ENCODE data around the gene PVRIG. TPM values are rescaled to one million over a fixed set of nuclear protein-coding genes. Genes with fewer than 3 reads are reported as not detected.
"Not testable (repeated sequence)": the region's sequence is repeated elsewhere in the genome, so short reads cannot be mapped to it uniquely, and the experiment has no call there.

Gene PVRIG
- total RNA-seq, 2 experiments from 2014 or later: 45.2 to 63.2 TPM

DNA sequence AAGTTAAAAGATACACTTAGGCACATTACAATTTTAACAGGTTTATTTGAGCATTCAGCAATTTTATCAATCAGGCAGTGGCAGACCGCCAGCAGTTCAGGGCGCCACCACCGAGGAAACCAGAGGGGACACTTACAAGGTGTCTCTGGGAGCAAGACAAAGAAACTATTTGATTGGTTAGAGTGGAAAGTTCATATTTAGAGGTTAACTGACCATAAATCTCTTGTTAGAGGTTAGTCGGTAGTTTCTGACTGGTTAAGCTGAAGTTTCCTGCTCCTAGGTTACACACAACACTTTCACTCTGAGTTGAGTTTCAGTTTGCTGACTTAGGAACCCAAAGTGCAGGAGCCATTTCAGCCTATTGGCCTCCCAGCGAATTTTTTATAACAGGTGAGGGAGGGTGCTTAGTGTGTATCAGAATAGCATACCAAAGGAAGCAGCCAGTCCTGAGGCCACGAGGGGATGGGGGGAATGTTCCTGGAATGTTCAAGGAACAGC, 10.8 kb upstream of the PVRIG start:
- H3K4me1 Mint-ChIP-seq: peaks cover 48% of the 10 kb centered on the region

GRCh38 chr7:100209493-100209892, 10.3 kb upstream of the PVRIG start:
- no peak for ATAC-seq
- no peak for DNase-seq
- peaks cover 13% of the 10 kb centered on the region for H3K36me3 Mint-ChIP-seq
- peak overlapping the region; percentile 77 for H3K27ac Mint-ChIP-seq
- H3K4me3 Mint-ChIP-seq: no peak overlapping the region
- no peaks in the 10 kb centered on the region for H3K9me3 Mint-ChIP-seq (ENCODE audit: low read depth)
- H3K4me1 Mint-ChIP-seq: peaks cover 49% of the 10 kb centered on the region
- CTCF ChIA-PET: interaction anchor here (0.6 to 10.0 kb wide), 9 partner anchors 9 to 83 kb away, joined by 3 to 80 read pairs (median 10); partner anchors contain the start of genes GPC2, MBLAC1, PVRIG and STAG3
- no peaks in the 10 kb centered on the region for H3K27me3 Mint-ChIP-seq

More for the DNA sequence above, 10.8 kb upstream of the PVRIG start:
- no peaks in the 10 kb centered on the region for H3K27me3 Mint-ChIP-seq
- CTCF ChIA-PET: interaction anchor here (0.6 to 10.0 kb wide), 11 partner anchors 10 to 107 kb away, joined by 3 to 80 read pairs (median 7); partner anchors contain the start of genes GPC2, MBLAC1, PVRIG and STAG3
- H3K36me3 Mint-ChIP-seq: peaks cover 14% of the 10 kb centered on the region
- peak overlapping the region; percentile 77 for H3K27ac Mint-ChIP-seq
- peak overlapping the region; percentile 40 for H3K4me3 Mint-ChIP-seq
- ATAC-seq (peak; percentile 89), DNase-seq (peak; percentile 88)
- no peaks in the 10 kb centered on the region for H3K9me3 Mint-ChIP-seq (ENCODE audit: low read depth)

- CTCF ChIA-PET: interaction anchor here (1.0 to 10.0 kb wide), 7 partner anchors 8 to 197 kb away, joined by 3 to 80 read pairs (median 21); partner anchors contain the start of genes LAMTOR4 and PVRIG
- Mint-ChIP-seq H3K9me3 (ENCODE audit: low read depth) (no peaks in the 10 kb centered on the region), H3K27me3 (no peaks in the 10 kb centered on the region), H3K36me3 (peaks cover 13% of the 10 kb centered on the region), H3K27ac (no peak overlapping the region), H3K4me3 (peak overlapping the region; percentile 32), H3K4me1 (peaks cover 58% of the 10 kb centered on the region)
- DNase-seq (no peak), ATAC-seq (no peak)
These were observed 8.9 kb upstream of the PVRIG start for GRCh38 chr7:100210805-100211204.

- H3K27ac Mint-ChIP-seq: peak overlapping the region; percentile 64
These were observed 8.4 kb upstream of the PVRIG start for GRCh38 chr7:100211342-100211780.

DNA sequence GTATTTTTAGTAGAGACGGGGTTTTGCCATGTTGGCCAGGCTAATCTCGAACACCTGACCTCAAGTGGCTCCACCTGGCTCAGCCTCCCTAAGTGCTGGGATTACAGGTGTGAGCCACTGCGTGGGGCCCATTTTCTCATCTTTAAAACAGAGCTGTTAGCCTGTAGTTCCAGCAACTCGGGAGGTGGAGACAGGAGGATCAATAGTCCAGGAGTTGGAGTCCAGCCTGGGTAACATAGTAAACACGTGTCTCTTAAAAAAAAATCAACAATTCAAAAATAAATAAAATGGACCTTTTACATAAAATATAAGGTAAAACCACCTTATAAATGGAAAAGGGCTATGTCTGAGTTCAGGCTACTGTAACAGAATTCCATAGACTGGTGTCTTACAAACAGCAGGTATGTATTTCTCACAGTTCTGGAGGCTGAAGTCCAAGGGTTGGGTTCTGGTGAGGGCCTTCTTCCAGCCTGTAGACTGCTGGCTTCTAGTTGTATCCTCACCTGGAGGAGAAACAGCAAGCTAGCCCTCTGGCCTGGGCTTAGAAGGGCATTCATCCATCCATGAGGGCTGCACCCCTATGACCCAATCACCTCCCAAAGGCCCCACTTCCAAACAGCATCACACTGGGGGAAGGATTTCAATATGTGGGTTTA, 7.0 kb upstream of the PVRIG start:
- Mint-ChIP-seq H3K4me1 (peaks cover 71% of the 10 kb centered on the region), H3K4me3 (no peak overlapping the region), H3K9me3 (ENCODE audit: low read depth) (no peaks in the 10 kb centered on the region), H3K36me3 (peaks cover 12% of the 10 kb centered on the region), H3K27me3 (no peaks in the 10 kb centered on the region), H3K27ac (no peak overlapping the region)
- DNase-seq (no peak), ATAC-seq (no peak)
- CTCF ChIA-PET: interaction anchor here (1.5 to 10.0 kb wide), 3 partner anchors 9 to 79 kb away, joined by 3 to 80 read pairs (median 43); no protein-coding TSS in a partner anchor

More at GRCh38 chr7:100211342-100211780, 8.4 kb upstream of the PVRIG start:
- Mint-ChIP-seq H3K4me1 (peaks cover 60% of the 10 kb centered on the region), H3K27me3 (no peaks in the 10 kb centered on the region), H3K9me3 (ENCODE audit: low read depth) (no peaks in the 10 kb centered on the region), H3K36me3 (peaks cover 13% of the 10 kb centered on the region), H3K4me3 (peak overlapping the region; percentile 32)
- CTCF ChIA-PET: interaction anchor here (1.3 to 10.0 kb wide), 4 partner anchors 24 to 196 kb away, joined by 5 to 80 read pairs (median 24); no protein-coding TSS in a partner anchor
- ATAC-seq (peak; percentile 45), DNase-seq (peak; percentile 83)

GRCh38 chr7:100213672-100214071, 6.1 kb upstream of the PVRIG start:
- H3K27me3 Mint-ChIP-seq: no peaks in the 10 kb centered on the region
- ATAC-seq (no peak), DNase-seq (no peak)
- H3K9me3 Mint-ChIP-seq (ENCODE audit: low read depth): no peaks in the 10 kb centered on the region
- CTCF ChIA-PET: interaction anchor here (1.5 to 10.0 kb wide), 2 partner anchors 10 to 26 kb away, joined by 3 to 80 read pairs; no protein-coding TSS in a partner anchor
- no peak overlapping the region for H3K4me3 Mint-ChIP-seq
- peaks cover 13% of the 10 kb centered on the region for H3K36me3 Mint-ChIP-seq
- no peak overlapping the region for H3K27ac Mint-ChIP-seq
- H3K4me1 Mint-ChIP-seq: peaks cover 67% of the 10 kb centered on the region

GRCh38 chr7:100214356-100214755, 5.4 kb upstream of the PVRIG start:
- DNase-seq, CTCF ChIA-PET, H3K4me3 Mint-ChIP-seq: not testable (repeated sequence)

GRCh38 chr7:100215895-100216294, 3.9 kb upstream of the PVRIG start:
- no peak for ATAC-seq
- peaks cover 19% of the 10 kb centered on the region for H3K36me3 Mint-ChIP-seq
- peaks cover 51% of the 10 kb centered on the region for H3K4me1 Mint-ChIP-seq
- H3K27me3 Mint-ChIP-seq: no peaks in the 10 kb centered on the region
- no peaks in the 10 kb centered on the region for H3K9me3 Mint-ChIP-seq (ENCODE audit: low read depth)
- no peak overlapping the region for H3K4me3 Mint-ChIP-seq
- CTCF ChIA-PET: interaction anchor here (0.6 to 5.0 kb wide), 6 partner anchors 7 to 84 kb away, joined by 3 to 51 read pairs (median 12); partner anchors contain the start of gene TRAPPC14
- peak overlapping the region; percentile 28 for H3K27ac Mint-ChIP-seq
- no peak for DNase-seq

More at GRCh38 chr7:100214356-100214755, 5.4 kb upstream of the PVRIG start:
- not testable (repeated sequence) for H3K9me3 Mint-ChIP-seq (ENCODE audit: low read depth); ATAC-seq; H3K27me3 Mint-ChIP-seq; H3K27ac Mint-ChIP-seq
- Mint-ChIP-seq H3K4me1 (peaks cover 66% of the 10 kb centered on the region), H3K36me3 (peaks cover 14% of the 10 kb centered on the region)

DNA sequence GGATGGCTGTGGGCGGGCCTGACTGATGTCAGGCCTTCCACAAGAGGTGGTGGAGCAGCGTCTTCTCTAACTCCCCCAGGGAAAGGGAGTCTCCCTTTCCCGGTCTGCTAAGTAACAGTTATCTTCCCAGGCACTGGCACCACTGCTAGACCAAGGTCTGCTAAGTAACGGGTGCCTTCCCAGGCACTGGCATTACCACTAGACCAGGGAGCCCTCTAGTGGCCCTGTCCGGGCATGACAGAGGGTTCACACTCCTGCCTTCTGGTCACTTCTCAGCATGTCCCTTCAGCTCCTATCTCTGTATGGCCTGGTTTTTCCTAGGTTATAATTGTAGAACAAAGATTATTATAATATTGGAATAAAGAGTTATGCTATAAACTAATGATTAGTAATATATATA, 1.8 kb upstream of the PVRIG start:
- peaks cover 51% of the 10 kb centered on the region for H3K4me1 Mint-ChIP-seq
- H3K36me3 Mint-ChIP-seq: peaks cover 33% of the 10 kb centered on the region
- H3K9me3 Mint-ChIP-seq (ENCODE audit: low read depth); H3K27me3 Mint-ChIP-seq: not testable (repeated sequence)
- ATAC-seq (peak; percentile 3), DNase-seq (peak; percentile 92)
- H3K27ac Mint-ChIP-seq: peak overlapping the region; percentile 97
- peak overlapping the region; percentile 84 for H3K4me3 Mint-ChIP-seq
- CTCF ChIA-PET: interaction anchor here (0.6 to 5.0 kb wide), 16 partner anchors 9 to 216 kb away, joined by 3 to 51 read pairs (median 6); partner anchors contain the start of genes GPC2, LAMTOR4, MBLAC1 and STAG3

DNA sequence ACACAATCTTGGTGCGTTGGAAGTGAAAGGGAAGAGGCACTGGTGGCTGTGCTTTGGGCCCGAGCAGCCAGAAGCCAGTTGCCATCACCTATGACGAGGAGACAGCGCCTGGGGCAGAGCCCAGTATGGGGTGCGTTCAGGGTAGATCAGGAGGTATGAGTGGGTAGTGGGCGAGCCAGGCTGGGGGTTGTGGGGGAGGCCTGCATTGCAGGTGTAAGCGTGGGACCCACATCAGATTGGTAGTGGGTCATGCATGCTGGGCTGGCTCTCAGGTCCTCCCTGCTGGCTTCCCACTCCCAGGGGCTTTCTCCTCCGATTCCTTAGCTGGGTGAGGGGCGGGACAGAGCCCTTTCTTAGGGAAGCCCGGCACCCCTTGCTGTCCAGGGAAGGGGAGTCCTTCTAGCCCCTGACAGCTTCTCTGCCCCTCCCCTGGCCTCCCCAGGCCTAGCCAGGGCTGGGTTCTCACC, 445 bp upstream of the PVRIG start:
- CTCF ChIA-PET: interaction anchor here (1.0 to 5.0 kb wide), 8 partner anchors 11 to 126 kb away, joined by 3 to 32 read pairs (median 7); partner anchors contain the start of gene LAMTOR4
- peak overlapping the region; percentile 100 for H3K27ac Mint-ChIP-seq
- peaks cover 58% of the 10 kb centered on the region for H3K4me1 Mint-ChIP-seq
- ATAC-seq (no peak), DNase-seq (peak; percentile 57)
- peak overlapping the region; percentile 98 for H3K4me3 Mint-ChIP-seq
- no peaks in the 10 kb centered on the region for H3K9me3 Mint-ChIP-seq (ENCODE audit: low read depth)
- H3K36me3 Mint-ChIP-seq: peaks cover 45% of the 10 kb centered on the region
- H3K27me3 Mint-ChIP-seq: no peaks in the 10 kb centered on the region

DNA sequence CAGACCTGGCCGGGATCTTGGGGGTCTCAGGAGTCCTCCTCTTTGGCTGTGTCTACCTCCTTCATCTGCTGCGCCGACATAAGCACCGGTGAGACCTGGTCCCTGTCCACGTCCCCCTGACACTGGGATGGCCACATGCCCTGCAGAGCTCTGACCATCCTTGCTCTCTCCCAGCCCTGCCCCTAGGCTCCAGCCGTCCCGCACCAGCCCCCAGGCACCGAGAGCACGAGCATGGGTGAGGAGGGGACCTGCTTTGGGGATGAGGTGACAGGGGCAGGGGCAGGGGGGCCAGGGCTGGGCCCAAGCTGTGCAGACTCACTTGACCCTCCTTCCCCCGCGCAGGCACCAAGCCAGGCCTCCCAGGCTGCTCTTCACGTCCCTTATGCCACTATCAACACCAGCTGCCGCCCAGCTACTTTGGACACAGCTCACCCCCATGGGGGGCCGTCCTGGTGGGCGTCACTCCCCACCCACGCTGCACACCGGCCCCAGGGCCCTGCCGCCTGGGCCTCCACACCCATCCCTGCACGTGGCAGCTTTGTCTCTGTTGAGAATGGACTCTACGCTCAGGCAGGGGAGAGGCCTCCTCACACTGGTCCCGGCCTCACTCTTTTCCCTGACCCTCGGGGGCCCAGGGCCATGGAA, 959 bp downstream of the PVRIG start:
- CTCF ChIA-PET: interaction anchor here (0.8 to 5.0 kb wide), 7 partner anchors 12 to 124 kb away, joined by 3 to 32 read pairs (median 4); partner anchors contain the start of gene GPC2
- no peak for DNase-seq
- Mint-ChIP-seq H3K27me3 (no peaks in the 10 kb centered on the region), H3K4me3 (peak overlapping the region; percentile 98), H3K9me3 (ENCODE audit: low read depth) (no peaks in the 10 kb centered on the region), H3K4me1 (peaks cover 60% of the 10 kb centered on the region), H3K27ac (peak overlapping the region; percentile 100), H3K36me3 (peaks cover 51% of the 10 kb centered on the region)
- peak; percentile 16 for ATAC-seq

DNA sequence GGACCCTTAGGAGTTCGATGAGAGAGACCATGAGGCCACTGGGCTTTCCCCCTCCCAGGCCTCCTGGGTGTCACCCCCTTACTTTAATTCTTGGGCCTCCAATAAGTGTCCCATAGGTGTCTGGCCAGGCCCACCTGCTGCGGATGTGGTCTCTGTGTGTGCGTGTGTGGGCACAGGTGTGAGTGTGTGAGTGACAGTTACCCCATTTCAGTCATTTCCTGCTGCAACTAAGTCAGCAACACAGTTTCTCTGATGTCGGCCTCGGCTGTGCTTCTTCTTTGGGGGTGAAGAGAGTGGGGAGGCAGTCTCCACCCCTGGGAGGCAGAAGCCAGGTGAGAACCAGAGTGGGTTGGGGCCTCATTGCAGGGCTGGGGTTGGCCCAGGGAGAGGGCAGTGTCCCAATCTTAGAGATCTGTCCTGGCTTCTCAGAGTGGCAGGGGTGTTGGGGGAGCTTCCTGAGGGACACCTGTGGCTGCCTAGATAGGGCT, 1.5 kb downstream of the PVRIG start:
- H3K27me3 Mint-ChIP-seq: no peaks in the 10 kb centered on the region

More for the DNA sequence above, 1.5 kb downstream of the PVRIG start:
- Mint-ChIP-seq H3K4me3 (peak overlapping the region; percentile 98), H3K36me3 (peaks cover 52% of the 10 kb centered on the region), H3K27ac (peak overlapping the region; percentile 100), H3K9me3 (ENCODE audit: low read depth) (no peaks in the 10 kb centered on the region), H3K4me1 (peaks cover 58% of the 10 kb centered on the region)
- DNase-seq (peak; percentile 92), ATAC-seq (peak; percentile 48)
- CTCF ChIA-PET: interaction anchor here (0.6 to 5.0 kb wide), 5 partner anchors 13 to 126 kb away, joined by 3 to 32 read pairs (median 5); partner anchors contain the start of gene GPC2
